HCT116 (cell line): ENCODE data around the gene RTN4RL1.

ENCODE experiments used
- EZH2 ChIP-seq: fragments of 200-600 bp; sonication (generic); IDR thresholded peaks from 2 replicates; pipeline ENCODE4 v1.6.1; 2017; ENCODE audit warnings: antibody characterized with exemption, mixed run types
- POLR2A ChIP-seq: IDR thresholded peaks from 2 replicates; pipeline ENCODE4 v1.7.0; 2011; ENCODE audit warnings: borderline replicate concordance; ENCODE audit not compliant: insufficient read depth, insufficient read length; ENCODE audit errors: extremely low read depth
- TF ChIP-seq, protein P1 (sequence below), 3 experiments: fragments of 200-600 bp in 1 of 3; sonication (generic) in 1 of 3; IDR thresholded peaks in 2 of 3; conservative IDR thresholded peaks in 1 of 3; 2 replicates each; pipeline ENCODE4 v1.5.1; 2012 to 2017; ENCODE audit warnings: low read depth in 2 of 3, low read length in 2 of 3, antibody characterized with exemption in 1 of 3, borderline replicate concordance in 1 of 3, control low read depth in 1 of 3, mild to moderate bottlenecking in 1 of 3, mixed read lengths in 1 of 3, mixed run types in 1 of 3, moderate library complexity in 1 of 3; ENCODE audit not compliant: insufficient read depth in 1 of 3
- TF ChIP-seq, protein P2 (sequence below): IDR thresholded peaks from 2 replicates; pipeline ENCODE4 v1.6.1; 2011; ENCODE audit warnings: mild to moderate bottlenecking, low read length, moderate library complexity; ENCODE audit not compliant: insufficient replicate concordance; ENCODE audit errors: extremely low read depth

DNA sequence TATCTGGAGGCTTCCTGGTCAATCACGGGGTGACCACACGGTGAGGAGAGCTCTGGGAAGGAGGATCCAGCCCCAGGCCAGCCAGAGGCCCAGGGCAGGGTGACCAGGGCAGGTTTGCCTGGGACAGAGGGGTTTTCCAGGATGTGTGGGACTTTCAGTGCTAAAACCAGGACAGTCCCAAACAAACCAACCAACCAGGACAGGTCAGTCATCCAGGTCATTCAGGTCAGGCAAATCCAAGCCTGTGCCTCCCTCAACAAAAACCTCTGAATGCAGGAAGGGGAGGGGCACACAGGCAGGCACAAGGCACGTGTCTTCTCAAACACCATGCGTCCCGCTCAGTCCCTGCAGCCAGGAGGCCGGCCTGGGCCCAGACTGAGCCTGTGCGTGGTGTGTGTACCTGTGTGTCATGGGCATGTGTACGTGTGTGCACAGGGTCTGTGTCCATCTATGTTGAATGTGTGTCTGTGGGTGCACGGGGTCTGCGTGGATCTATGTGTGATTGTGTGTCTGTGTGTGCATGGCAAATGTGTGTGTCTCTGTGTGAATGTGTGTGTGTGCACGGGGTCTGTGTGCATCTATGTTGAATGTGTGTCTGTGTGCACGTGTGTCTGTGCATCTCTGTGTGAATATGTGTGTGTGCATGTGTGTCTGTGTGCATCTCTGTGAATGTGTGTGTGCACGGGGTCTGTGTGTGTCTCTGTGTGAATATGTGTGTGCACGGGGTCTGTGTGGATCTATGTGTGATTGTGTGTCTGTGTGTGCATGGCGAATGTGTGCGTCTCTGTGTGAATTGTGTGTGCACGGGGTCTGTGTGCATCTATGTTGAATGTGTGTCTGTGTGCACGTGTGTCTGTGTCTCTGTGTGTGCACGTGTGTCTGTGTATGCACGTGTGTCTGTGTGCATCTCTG lies 78.9 kb downstream of the RTN4RL1 start:
- TF ChIP-seq POLR2A = no peak
- TF ChIP-seq, protein P1, sequence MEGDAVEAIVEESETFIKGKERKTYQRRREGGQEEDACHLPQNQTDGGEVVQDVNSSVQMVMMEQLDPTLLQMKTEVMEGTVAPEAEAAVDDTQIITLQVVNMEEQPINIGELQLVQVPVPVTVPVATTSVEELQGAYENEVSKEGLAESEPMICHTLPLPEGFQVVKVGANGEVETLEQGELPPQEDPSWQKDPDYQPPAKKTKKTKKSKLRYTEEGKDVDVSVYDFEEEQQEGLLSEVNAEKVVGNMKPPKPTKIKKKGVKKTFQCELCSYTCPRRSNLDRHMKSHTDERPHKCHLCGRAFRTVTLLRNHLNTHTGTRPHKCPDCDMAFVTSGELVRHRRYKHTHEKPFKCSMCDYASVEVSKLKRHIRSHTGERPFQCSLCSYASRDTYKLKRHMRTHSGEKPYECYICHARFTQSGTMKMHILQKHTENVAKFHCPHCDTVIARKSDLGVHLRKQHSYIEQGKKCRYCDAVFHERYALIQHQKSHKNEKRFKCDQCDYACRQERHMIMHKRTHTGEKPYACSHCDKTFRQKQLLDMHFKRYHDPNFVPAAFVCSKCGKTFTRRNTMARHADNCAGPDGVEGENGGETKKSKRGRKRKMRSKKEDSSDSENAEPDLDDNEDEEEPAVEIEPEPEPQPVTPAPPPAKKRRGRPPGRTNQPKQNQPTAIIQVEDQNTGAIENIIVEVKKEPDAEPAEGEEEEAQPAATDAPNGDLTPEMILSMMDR (IDR thresholded peaks at IDR 0.05 in 2 of 3, conservative IDR thresholded peaks at IDR 0.05 in 1 of 3; ENCODE audit: borderline replicate concordance in 1 of 3, insufficient read depth in 1 of 3, low read depth in 2 of 3, low read length in 2 of 3) = no peak
- TF ChIP-seq, protein P2, sequence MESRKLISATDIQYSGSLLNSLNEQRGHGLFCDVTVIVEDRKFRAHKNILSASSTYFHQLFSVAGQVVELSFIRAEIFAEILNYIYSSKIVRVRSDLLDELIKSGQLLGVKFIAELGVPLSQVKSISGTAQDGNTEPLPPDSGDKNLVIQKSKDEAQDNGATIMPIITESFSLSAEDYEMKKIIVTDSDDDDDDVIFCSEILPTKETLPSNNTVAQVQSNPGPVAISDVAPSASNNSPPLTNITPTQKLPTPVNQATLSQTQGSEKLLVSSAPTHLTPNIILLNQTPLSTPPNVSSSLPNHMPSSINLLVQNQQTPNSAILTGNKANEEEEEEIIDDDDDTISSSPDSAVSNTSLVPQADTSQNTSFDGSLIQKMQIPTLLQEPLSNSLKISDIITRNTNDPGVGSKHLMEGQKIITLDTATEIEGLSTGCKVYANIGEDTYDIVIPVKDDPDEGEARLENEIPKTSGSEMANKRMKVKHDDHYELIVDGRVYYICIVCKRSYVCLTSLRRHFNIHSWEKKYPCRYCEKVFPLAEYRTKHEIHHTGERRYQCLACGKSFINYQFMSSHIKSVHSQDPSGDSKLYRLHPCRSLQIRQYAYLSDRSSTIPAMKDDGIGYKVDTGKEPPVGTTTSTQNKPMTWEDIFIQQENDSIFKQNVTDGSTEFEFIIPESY = no peak
- TF ChIP-seq EZH2 = no peak
